ENCODE measurements around the gene KRT75.

DNA sequence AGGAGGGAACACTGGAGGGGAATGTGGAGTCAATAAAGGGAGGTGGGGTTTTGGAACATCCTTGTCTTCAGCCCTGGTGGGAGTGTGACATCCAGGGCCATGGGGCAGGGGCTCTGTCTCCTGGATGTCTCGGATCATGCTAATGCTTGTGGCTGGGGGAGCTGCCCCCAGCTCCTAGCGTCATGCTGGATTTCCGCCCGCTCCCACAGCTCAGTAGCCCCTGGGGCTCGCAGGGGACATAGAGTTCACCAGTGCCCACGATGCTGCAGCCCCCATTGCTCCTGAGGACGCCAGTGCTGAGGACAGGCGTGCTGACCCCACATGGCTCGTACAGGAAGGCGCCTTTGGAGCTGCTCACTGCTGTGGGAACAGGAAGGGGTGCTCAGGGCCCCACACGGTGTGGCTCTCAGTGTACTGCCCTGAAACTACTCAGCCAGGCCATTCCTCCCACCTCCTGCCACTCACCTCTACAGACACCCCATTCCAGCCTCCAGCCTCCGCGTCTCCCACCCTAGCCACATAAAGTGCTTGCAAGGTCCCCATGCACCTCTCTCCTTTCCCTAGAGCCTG, 39.2 kb downstream of the KRT75 start:
- no peak for TF ChIP-seq EZH2 (IDR thresholded peaks at IDR 0.05; ENCODE audit: low read length)
- no peak for TF ChIP-seq CTCF (optimal IDR thresholded peaks at IDR 0.05 in 1 of 3, IDR thresholded peaks at IDR 0.05 in 1 of 3, conservative IDR thresholded peaks at IDR 0.05 in 1 of 3; ENCODE audit: extremely low read depth in 1 of 3, insufficient read depth in 2 of 3, low read length in 3 of 3)
